HCT116 (cell line): ENCODE results near the gene GPR68.

Source experiments
- POLR2A ChIP-seq: IDR thresholded peaks from 2 replicates; pipeline ENCODE4 v1.7.0; 2011; ENCODE audit warnings: borderline replicate concordance; ENCODE audit not compliant: insufficient read depth, insufficient read length; ENCODE audit errors: extremely low read depth
- POLR2AphosphoS5 ChIP-seq: IDR thresholded peaks from 2 replicates; pipeline ENCODE4 v1.6.1; 2011; ENCODE audit warnings: mild to moderate bottlenecking, low read depth, low read length, moderate library complexity
- TCF7L2 ChIP-seq: IDR thresholded peaks from 2 replicates; pipeline ENCODE4 v1.7.0; 2011; ENCODE audit warnings: borderline replicate concordance, inconsistent platforms; ENCODE audit not compliant: insufficient read depth, insufficient read length; ENCODE audit errors: extremely low read depth
- ZNF274 ChIP-seq: fragments of 200-500 bp; sonication (Bioruptor generic); IDR thresholded peaks from 2 replicates; pipeline ENCODE4 v1.6.1; 2014; ENCODE audit warnings: mild to moderate bottlenecking, low read depth, low read length, inconsistent platforms

GRCh38 chr14:91292491-91292890, 48.0 kb upstream of the GPR68 start:
- no peak for TF ChIP-seq POLR2AphosphoS5
- TF ChIP-seq POLR2A, result no peak
- no peak for TF ChIP-seq ZNF274
- no peak for TF ChIP-seq TCF7L2
